T-helper 9 cell (primary cell): Measurements from ENCODE around the gene RNASEH2C.
"Not testable (repeated sequence)": the region's sequence is repeated elsewhere in the genome, so short reads cannot be mapped to it uniquely, and the experiment has no call there.

ENCODE experiments used
- DNase-seq: peaks from one replicate; pipeline ENCODE4 v3.0.0-alpha.2; 2020

The RNASEH2C gene

GRCh38 chr11:65683480-65683879 lies 37.1 kb downstream of the RNASEH2C start:
- DNase-seq: not testable (repeated sequence)

GRCh38 chr11:65680192-65680743 lies 40.3 kb downstream of the RNASEH2C start:
- no peak for DNase-seq

- no peak for DNase-seq
These were observed 47.6 kb downstream of the RNASEH2C start for GRCh38 chr11:65672982-65673381.

- no peak for DNase-seq
These were observed 48.3 kb downstream of the RNASEH2C start for GRCh38 chr11:65672180-65672860.
